HG02798 (cell line): Measurements from ENCODE around the gene S100B.
"Not testable (repeated sequence)": the region's sequence is repeated elsewhere in the genome, so short reads cannot be mapped to it uniquely, and the experiment has no call there.

ENCODE experiments used
- ATAC-seq: cut with Tn5 transposase; IDR thresholded peaks from one replicate; pipeline ENCODE4 v1.9.1; 2021; ENCODE audit warnings: mild to moderate bottlenecking; ENCODE audit not compliant: unreplicated experiment, poor library complexity

The S100B gene

DNA sequence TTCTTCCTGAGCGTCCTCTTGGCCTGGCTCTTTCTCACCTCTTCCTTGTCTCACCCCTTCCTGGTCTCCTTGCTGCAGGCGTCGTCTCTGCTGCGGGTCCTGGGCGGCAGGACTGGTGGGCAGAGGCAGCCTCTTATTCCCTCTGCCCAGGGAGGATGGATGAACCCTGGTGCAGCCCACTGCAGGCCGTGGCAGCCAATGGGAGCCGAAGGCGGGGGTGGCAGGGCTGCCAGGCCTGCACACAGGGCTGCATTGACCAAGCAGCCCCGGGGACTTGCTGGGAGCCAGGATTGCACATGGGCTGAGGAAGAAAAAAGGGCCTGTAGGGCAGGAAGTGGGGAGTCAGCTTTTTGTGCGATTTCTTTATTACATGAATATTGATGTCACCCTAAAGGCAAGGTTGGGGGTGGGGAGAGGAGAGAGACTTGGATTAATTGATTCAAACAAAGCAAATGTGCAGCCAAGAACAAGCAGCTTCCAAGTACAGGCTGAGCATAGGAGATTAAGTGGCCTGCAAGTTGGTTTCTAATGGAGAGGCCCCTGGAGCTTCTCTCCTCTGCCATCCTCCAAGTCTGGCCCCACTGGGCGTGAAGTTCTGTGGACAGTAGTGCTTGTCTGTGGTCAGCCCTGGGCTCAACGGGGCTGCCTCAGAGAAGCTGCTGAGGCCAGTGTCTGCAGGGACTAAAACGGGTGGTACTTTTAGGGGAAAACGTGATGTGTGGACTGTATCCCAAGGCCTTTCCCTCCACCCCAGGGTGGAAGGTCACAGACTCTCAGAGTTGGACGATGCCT lies at the start of gene S100B:
TSS of gene S100B (minus strand) at position 108 of the 792 bp plus-strand sequence. CDS start 2,667 bp downstream, outside the sequence.
- ATAC-seq = no peak

DNA sequence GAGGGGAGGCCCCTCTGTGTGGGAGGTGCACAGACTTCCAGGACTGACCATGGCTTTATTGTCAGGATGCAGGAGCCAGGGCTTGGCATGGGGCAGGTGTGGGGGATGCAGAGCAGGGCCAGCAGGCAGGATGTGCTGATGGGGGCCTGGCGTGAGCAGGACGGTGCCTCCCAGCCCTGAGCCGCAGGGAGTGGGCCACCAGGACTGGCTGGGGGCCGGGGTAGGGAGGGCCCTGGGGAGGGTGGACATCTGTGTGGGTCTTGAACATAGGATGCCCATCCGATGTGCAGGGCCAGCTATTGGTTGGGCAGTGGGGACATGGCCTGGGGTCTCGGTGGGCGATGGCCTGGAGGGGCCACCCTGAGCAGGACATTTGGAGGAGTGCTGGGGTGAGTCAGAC lies 46.2 kb upstream of the S100B start:
- no peak for ATAC-seq

DNA sequence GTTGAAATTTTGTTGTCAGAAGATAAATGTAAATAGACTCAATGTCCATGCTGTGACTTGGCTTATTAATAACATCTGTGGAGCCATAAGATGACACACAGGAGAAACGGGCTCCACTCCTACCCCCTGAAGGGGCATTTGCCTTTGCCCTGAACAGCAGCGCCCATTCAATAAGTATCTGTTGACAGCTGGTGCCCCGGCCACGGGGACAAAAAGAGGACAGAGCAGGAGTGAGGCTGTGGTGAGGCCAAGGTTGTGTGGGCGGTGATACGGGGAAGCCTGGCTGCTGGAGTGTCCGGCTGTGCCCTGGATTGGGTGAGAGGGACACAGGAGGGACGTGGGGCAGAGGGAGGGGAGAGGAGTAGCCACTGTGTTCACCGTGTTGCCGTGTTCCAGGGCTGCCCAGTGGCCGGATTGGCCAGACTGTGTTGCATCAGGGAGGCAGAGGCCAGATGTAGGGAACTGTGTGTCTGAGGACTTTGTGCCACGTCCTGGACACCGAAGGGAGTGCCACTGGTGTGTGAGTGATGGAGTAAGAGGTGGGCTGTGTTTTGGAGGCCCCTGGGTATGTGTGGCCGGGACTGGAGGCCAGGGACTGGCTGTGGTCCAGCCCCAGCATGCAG lies 45.7 kb upstream of the S100B start:
- no peak for ATAC-seq

DNA sequence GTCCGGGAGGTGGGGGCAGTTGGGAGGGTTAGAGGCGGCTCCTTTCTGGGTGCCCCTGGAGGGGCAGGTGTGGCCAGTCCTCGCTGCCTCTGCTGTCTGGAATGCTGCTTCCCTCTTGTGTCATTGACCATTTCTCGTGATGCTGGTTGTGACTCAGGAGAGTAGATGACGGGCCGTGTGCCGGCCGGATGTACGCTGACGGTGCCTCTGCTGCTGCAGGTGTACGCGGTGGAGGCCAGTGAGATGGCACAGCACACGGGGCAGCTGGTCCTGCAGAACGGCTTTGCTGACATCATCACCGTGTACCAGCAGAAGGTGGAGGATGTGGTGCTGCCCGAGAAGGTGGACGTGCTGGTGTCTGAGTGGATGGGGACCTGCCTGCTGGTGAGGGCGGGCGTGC lies 44.5 kb upstream of the S100B start:
- no peak for ATAC-seq

DNA sequence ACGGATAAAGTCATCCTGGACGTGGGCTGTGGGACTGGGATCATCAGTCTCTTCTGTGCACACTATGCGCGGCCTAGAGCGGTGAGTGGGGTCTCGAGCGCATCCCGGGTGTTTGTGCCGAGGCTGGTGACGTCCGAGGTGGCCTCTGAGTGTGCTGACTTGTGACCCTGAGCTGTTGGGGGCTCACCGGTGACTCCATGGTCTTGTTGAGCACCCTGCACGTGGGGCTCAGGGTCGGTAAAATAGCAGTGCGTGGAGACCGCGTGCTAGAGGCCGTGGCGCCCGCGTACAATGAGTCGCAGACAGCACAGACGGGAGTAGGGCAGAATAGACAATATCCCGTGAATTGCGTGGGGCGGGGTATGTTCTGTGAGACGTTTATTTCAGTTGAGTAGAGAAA lies 43.7 kb upstream of the S100B start:
- ATAC-seq = no peak

DNA sequence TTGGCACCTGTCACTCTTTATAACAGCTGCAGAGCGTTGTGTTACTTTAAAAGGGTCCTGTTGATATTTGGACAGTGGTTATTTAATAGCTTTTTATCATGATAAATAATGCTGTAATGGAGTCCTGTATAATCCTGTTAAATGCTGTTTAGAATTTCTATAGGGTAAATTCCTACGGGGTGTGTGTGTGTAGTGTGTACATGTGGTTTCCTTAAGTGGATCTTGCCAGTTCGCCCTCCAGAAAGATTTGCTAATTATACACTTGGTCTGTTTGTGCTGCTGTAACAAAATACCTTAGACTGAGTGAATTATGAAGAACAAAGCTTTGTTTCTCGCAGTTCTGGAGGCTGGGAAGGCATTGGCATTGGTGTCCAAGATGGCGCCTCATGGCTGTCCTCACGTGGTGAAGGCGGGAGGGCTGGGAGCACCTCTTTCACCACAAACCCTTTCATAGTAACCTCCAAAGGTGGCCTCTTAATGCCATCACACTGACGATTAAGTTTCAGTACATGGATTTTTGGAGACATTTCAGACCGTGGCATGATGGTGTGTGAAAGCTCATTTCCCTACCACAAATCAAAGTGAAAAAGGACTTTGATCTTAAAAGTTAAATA lies 41.8 kb upstream of the S100B start:
- no peak for ATAC-seq

DNA sequence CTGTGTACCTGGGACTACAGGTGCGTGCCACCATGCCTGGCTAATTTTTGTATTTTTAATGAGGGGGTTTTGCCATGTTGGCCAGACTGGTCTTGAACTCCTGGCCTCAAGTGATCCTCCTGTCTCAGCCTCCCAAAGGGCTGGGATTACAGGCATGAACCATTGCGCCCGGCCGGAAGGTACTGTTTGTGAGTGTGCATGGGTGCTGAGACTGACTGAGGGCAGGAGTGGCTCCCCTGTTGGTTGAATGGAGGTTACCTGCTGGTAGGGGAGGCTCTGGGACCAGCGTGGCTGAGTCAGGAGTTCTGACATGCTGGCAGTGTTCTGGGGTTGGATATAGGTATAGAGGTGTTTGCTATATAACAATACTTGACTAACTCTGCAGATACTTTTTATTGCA lies 41.0 kb upstream of the S100B start:
- no peak for ATAC-seq

DNA sequence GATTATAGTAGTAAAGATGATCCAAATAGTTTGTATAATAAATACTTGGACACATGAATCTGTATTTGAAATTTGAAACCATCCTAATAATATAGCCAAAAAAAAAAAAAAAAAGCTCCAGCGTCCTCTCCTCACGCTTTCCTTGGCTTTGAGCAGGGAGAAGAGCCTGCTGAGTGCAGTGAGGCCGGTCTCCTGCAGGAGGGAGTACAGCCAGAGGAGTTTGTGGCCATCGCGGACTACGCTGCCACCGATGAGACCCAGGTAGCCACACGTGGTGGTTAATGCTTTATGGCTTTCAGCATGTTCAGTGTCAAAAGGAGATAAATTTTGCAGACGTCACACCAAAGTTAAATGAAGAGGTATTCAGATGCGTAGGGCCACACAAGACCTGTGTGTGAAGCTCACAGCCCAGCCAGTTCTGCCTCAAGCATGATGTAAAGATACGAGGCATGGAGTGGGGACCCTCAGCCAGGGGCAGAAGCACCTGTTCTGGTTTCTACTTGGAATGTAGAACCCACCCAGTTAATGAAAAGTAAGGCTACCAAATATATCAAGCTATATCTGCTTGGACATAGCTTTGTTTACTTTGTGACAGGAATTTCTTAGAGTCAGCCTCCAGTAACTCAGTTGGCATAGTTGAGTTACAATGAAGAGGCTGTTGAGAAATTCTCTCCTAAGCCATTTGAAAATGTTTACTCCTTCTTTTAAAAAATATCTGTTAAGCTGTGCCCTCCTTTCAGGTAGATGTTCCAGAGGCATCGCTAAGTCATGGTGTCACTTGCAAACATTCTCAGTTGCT lies 38.7 kb upstream of the S100B start:
- ATAC-seq = no peak

DNA sequence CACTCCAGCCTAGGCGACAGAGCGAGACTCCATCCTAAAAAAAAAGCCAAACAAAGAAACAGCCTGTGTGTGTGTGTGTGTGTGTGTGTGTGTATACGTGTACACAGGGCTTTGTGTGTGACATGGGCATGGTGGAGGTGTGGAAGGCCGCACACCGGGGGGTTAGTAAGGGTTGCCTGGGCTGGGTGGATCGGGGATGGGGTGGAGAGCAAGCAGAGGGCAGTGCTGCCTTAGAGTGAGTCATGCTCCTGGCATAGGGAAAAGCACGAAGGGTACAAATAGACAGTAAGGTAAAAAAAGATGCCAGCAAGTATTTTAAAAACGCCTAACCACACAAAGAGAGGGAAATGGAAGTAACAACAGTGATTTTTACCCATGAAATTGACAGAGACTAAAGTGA lies 36.8 kb upstream of the S100B start:
- no peak for ATAC-seq

DNA sequence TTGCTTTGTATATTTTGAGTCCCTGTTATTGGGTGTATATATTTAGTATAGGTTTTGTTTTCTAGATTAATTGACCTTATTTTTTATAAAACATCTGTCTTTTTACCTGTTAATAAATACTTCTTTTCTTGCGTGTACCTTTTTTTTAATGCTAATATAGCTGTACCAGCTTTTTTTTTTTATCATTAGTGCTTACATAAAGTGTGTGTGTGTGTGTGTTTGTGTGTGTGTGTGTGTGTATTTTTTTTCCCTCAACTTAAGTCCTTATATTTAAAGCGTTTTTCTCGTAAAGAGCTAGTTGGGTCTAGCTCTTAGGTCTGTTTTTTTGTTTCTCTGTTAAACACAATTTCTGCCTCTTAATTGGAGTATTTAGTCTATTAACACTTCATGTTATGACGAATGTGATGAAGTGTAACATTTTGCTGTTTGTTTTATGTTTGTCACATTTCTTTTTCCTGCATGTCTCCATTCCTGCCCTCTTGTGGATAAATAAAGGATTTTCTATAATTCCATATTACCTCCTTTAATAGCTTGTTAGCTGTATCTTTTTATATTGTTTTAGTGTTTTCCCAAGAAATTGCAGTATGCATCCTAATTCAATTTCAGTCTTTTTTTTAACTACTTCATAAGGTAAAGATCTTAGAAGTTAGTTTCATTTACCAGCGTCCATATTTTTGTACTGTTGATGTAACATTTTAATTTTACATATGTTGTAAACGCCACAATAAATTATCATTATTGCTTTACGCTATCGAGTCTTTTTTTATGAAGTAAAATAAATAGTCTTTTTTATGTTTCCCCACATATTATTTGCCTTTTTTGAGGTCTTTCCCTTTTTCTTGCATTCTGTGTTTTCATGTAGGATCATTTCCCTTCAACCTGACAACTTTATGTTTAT lies 34.9 kb upstream of the S100B start:
- no peak for ATAC-seq

DNA sequence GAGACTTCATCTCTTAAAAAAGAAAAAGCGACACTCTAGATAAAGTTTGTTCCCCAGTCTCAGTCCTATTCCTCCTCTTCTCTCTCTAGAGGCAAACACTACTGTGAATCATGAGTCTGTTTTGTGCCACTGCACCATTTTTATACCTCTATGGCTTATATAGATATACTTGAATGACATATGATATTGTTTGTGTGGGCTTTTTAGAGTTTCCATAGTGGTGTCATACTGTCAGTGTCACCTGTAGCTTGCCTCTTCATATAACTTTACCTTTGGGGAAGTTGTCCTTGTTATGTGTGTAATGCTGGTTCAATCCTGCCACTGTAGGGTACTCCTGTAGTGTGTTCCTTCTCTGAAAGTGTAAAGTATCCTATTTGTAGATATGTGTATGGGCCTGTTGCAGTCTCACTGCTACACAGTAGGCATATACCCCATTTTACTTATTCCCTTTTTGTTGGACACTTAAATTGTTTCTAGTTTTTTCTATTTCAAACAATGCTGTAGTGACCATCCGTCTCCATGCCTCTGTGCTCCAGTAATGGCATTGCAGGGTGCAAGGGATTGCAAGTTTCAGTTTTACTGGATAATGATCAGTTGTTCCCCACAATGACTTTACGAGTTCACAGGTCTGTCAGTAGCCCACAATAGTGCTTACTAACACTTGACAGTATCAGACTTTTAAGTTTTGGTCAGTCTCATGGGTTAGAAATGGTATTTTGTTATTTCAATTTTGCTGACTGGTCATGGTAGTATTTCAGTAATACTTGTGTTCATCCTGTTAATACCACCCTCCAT lies 33.3 kb upstream of the S100B start:
- ATAC-seq = no peak

DNA sequence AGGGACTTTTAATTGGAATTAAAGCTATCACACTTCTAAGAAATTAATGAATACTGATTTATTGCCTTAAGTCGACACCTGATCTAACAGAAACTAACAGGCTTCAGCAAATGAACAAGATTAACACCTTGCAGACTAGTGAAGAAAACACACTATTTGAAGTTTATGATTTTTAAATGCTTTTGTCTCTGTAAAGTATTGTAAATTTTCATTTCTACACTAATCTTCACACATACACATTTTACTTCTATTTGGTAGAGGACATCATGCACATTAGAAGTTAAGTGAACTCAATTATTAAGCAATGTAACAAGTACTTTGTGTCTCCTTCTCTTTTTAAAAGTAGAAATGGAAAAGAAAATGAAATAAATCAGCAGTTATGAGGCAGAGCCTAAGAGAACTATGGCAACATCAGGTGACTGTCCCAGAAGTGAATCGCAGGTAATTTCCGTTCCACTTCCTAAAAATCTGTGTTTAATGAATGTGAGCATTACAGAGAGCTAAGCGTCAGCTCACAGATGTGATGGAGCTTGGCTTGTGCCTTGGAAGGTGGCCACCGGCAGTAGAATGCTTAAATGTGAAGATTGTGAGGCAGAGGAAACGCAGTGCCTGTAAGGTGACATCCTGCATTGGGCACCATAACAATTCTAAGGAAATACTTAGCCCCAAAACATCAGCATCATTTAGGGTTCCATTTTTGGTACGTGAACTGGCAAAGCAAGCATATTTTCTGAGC lies 31.8 kb upstream of the S100B start:
- ATAC-seq = no peak

DNA sequence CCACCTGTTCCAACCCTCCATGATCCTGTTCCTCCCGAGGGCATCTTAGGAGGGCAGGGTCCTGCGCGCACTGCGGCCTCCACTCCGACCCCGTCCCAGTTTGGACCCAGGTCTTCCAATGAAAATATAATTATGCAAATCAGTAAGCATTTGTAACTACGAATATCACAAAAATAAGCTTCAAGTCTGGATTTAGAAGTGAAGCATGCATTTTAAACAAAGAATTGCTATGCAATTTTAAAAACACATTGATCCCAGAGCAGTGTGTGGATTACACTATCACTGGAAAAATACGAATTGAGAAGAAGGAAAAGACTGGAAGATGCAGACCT lies 31.3 kb upstream of the S100B start:
- no peak for ATAC-seq

DNA sequence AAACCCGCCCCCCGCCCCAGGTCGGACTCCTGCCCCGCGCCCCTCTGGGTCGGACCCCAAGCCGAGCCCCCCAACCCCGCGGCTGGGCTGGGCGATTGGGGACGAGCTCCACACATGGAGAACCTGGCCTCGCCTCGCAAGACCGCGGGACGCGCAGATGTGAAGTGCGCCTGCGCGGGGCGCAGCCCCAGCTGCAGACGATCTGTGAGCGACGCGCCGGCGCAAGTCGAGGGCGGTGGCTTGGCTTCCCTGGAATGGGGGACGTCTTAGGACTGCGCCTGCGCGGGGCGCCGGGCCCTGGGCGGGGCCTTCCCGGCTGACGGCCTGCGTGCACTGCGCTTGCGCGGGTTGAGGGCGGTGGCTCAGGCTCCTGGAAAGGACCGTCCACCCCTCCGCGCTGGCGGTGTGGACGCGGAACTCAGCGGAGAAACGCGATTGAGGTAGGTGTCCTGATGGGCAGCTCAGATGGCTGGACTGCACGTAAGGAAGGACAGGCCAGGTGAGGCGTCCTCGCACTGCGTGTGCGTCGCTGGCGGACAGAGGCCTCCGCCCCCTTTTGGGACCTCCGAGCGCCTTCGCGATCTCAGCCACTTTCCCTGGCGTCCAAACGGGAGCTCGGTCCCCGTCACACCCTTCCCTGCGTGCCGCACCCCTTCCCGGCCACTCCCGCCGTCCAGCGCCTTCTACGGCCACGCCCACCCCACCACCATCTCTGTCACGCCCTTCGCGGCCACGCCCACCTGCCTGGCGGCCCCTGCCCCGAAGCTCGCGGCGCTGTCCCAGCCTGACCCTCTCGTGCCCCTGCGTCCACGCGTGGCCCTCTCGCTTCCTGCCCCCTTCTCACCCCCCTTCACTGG lies 30.7 kb upstream of the S100B start, which contains the start of gene PRMT2:
TSS of gene PRMT2 (plus strand) at position 351 of the 857 bp plus-strand sequence. CDS start 1,278 bp downstream, outside the sequence.
- peak; percentile 98 for ATAC-seq

DNA sequence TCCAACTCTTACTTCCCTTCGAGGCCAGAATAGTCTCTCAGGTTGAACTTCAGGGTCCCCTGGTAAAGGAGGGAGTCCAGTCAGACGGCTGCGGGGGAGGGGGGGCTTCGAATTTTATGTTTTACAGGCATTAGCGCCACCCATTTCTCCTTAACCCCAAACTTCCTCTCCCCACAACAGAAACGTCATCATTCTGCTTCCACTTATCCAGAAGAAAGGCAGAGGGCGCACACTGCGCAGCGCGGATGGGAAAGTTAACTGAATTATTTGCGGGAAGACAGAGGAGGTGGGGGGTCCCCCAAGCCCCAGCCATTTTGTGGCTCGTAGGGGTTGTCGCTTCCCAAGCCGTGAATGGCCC lies 30.1 kb upstream of the S100B start:
- ATAC-seq = no peak

DNA sequence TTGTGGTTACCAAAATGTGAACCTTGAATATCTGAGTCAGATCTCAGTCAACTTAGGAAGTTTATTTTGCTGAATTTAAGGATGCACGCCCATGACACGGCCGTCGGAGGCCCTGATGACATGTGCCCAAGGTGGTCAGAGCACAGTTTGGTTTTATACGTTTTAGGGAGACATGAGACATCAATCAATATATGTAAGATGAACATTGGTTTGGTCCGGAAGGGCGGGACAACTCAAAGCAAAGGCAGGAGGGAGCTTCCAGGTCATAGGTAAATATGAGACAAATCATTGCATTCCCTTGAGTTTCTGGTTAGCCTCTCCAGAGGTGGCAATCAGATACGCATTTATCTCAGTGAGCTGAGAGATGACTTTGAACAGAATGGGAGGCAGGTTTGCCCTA lies 29.5 kb upstream of the S100B start:
- ATAC-seq = no peak

DNA sequence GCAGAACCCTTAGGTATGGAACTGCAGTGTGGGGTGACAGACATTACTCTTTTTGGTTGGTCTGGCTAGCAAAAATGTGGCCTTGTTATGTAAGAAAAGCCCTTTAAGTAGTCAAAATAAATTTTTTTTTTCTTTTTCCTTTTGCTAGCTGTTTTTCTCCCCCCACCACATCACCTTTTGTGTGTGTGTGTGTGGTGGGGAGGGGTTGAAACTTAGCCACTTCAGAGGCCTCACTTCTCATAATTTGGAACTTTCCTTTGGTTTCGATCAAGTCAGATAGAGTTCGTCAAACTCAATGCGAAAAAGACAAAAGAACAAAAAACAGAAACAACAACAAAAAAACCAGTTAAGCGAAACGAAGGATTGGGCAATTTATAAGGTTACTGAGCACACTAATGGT lies 28.7 kb upstream of the S100B start:
- no peak for ATAC-seq

DNA sequence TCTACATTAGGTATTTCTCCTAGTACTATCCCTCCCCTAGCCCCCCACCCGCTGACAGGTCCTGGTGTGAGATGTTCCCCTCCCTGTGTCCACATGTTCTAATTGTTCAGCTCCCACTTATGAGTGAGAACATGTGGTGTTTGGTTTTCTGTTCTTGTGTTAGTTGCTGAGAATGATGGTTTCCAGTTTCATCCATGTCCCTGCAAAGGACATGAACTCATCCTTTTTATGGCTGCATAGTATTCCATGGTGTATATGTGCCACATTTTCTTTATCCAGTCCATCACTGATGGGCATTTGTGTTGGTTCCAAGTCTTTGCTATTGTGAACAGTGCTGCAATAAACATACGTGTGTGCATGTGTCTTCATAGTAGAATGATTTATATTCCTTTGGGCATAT lies 26.0 kb upstream of the S100B start:
- ATAC-seq = not testable (repeated sequence)
